GM13977 (cell line): ENCODE data around the gene ELF4.

ENCODE experiments used
- DNase-seq: peaks from one replicate; pipeline ENCODE4 v3.0.0; 2012; ENCODE audit warnings: low spot score
- CTCF ChIP-seq: IDR thresholded peaks from 2 replicates; pipeline ENCODE4 v1.5.1; 2012; ENCODE audit warnings: mild to moderate bottlenecking, control low read depth; ENCODE audit not compliant: insufficient read depth; ENCODE audit errors: extremely low read depth, missing control alignments
- in situ Hi-C: fragments of 300-500 bp; cut with MboI; formaldehyde crosslinking; loops from one replicate; pipeline ENCODE4 v1.12.0; 2022; ENCODE audit warnings: low sequenced_read_pairs, low pct_unique_long_range_greater_than_20kb, mixed read lengths, inconsistent platforms; ENCODE audit not compliant: unreplicated experiment

Gene ELF4

GRCh38 chrX:130066975-130067615 lies 43.2 kb downstream of the ELF4 start:
- TF ChIP-seq CTCF: no peak
- DNase-seq: no peak
- in situ Hi-C loops: loop anchor here (10.0 to 25.0 kb wide), 2 partner anchors 142 to 455 kb away; no protein-coding TSS in a partner anchor

GRCh38 chrX:130060122-130061069 lies 49.9 kb downstream of the ELF4 start:
- peak; percentile 92 for DNase-seq
- in situ Hi-C loops: loop anchor here (10.0 to 25.0 kb wide), 2 partner anchors 136 to 448 kb away; no protein-coding TSS in a partner anchor
- TF ChIP-seq CTCF: peak; percentile 82

- in situ Hi-C loops: loop anchor here (25.0 kb wide), 1 partner anchor 446 kb away; no protein-coding TSS in a partner anchor
- no peak for DNase-seq
- no peak for TF ChIP-seq CTCF
These were observed 51.6 kb downstream of the ELF4 start for GRCh38 chrX:130058652-130059051.

GRCh38 chrX:130057209-130057608 lies 53.1 kb downstream of the ELF4 start:
- no peak for TF ChIP-seq CTCF
- in situ Hi-C loops: loop anchor here (25.0 kb wide), 1 partner anchor 445 kb away; no protein-coding TSS in a partner anchor
- no peak for DNase-seq

- no peak for TF ChIP-seq CTCF
- in situ Hi-C loops: loop anchor here (25.0 kb wide), 1 partner anchor 444 kb away; no protein-coding TSS in a partner anchor
These were observed 54.4 kb downstream of the ELF4 start for GRCh38 chrX:130055899-130056298.

GRCh38 chrX:130055103-130055502 lies 55.2 kb downstream of the ELF4 start:
- TF ChIP-seq CTCF: no peak
- no peak for DNase-seq
- in situ Hi-C loops: loop anchor here (25.0 kb wide), 1 partner anchor 443 kb away; no protein-coding TSS in a partner anchor

More at GRCh38 chrX:130055899-130056298, 54.4 kb downstream of the ELF4 start:
- DNase-seq: no peak
